Ishikawa (cell line): ENCODE data around the gene ZNF474.

ENCODE experiments used
- CEBPB ChIP-seq: IDR thresholded peaks from 2 replicates; pipeline ENCODE4 v1.6.1; 2012
- CREB1 ChIP-seq: IDR thresholded peaks from 2 replicates; pipeline ENCODE4 v1.6.1; 2012; ENCODE audit warnings: low read depth
- EGR1 ChIP-seq: IDR thresholded peaks from 2 replicates; pipeline ENCODE4 v1.6.1; 2012
- EP300 ChIP-seq: IDR thresholded peaks from 2 replicates; pipeline ENCODE4 v1.6.1; 2012; ENCODE audit warnings: borderline replicate concordance
- FOXM1 ChIP-seq: IDR thresholded peaks from 2 replicates; pipeline ENCODE4 v1.6.1; 2012; ENCODE audit warnings: low read depth, borderline replicate concordance
- NFIC ChIP-seq: IDR thresholded peaks from 2 replicates; pipeline ENCODE4 v1.6.1; 2012
- RAD21 ChIP-seq: IDR thresholded peaks from 2 replicates; pipeline ENCODE4 v1.6.1; 2012; ENCODE audit warnings: low read depth
- TAF1 ChIP-seq: IDR thresholded peaks from 2 replicates; pipeline ENCODE4 v1.6.1; 2012; ENCODE audit warnings: low read depth, mild to moderate bottlenecking
- TCF12 ChIP-seq: IDR thresholded peaks from 2 replicates; pipeline ENCODE4 v1.6.1; 2012; ENCODE audit warnings: low read depth
- TEAD4 ChIP-seq: IDR thresholded peaks from 2 replicates; pipeline ENCODE4 v1.6.1; 2012
- YY1 ChIP-seq: IDR thresholded peaks from 2 replicates; pipeline ENCODE4 v1.6.1; 2012; ENCODE audit warnings: low read depth
- ZBTB7A ChIP-seq: IDR thresholded peaks from 2 replicates; pipeline ENCODE4 v1.6.1; 2012; ENCODE audit warnings: low read depth
- TF ChIP-seq, protein P1 (sequence below): IDR thresholded peaks from 2 replicates; pipeline ENCODE4 v1.6.1; 2012; ENCODE audit warnings: low read depth, mild to moderate bottlenecking
- TF ChIP-seq, protein P2 (sequence below): IDR thresholded peaks from 2 replicates; pipeline ENCODE4 v1.6.1; 2012
- TF ChIP-seq, protein P3 (sequence below): IDR thresholded peaks from 2 replicates; pipeline ENCODE4 v1.6.1; 2012

Gene ZNF474

DNA sequence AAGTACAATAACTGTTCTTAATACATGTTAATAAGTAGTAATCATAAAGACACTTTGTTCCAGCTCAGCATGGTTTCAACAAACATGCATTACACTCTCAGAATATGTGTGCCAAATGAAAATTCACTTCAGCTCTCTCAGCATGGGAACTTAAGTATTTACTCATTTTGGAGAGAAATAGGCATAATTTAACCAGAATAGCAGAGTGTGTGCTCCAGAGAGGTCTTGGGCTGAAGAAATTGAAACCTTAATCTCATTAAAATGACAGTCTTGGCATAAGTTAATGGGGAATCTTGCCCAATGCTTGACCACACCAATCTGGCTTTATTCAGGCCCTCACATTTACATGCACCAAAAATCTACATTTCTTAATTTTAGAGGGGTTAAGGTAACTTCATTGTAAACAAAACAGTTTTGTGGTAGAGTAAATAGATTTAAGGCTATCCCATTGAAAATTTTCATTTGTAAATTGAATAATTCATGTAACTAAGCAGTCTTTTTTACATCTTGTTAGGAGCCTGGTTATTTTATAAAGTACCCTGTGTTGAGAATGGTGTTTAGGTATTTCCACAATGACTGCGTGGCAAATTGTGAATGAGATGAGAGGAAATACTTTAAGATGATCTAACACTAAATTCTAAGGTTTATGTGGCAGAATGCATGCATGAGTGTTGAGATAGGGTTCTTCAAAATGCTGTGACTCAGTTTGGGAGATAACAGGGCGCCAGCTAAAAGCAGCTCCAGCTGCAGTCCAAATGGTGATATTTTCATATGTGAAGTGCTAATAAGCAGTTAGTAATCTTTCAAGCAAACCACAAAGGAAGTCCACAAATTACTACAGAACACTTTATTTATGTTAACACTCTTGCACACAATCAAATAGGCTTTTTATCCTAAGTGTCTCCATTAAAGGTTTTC lies 40.0 kb upstream of the ZNF474 start:
- TF ChIP-seq EP300: no peak
- no peak for TF ChIP-seq CREB1
- TF ChIP-seq TEAD4: no peak
- TF ChIP-seq, protein P1, sequence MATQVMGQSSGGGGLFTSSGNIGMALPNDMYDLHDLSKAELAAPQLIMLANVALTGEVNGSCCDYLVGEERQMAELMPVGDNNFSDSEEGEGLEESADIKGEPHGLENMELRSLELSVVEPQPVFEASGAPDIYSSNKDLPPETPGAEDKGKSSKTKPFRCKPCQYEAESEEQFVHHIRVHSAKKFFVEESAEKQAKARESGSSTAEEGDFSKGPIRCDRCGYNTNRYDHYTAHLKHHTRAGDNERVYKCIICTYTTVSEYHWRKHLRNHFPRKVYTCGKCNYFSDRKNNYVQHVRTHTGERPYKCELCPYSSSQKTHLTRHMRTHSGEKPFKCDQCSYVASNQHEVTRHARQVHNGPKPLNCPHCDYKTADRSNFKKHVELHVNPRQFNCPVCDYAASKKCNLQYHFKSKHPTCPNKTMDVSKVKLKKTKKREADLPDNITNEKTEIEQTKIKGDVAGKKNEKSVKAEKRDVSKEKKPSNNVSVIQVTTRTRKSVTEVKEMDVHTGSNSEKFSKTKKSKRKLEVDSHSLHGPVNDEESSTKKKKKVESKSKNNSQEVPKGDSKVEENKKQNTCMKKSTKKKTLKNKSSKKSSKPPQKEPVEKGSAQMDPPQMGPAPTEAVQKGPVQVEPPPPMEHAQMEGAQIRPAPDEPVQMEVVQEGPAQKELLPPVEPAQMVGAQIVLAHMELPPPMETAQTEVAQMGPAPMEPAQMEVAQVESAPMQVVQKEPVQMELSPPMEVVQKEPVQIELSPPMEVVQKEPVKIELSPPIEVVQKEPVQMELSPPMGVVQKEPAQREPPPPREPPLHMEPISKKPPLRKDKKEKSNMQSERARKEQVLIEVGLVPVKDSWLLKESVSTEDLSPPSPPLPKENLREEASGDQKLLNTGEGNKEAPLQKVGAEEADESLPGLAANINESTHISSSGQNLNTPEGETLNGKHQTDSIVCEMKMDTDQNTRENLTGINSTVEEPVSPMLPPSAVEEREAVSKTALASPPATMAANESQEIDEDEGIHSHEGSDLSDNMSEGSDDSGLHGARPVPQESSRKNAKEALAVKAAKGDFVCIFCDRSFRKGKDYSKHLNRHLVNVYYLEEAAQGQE: no peak
- TF ChIP-seq TAF1: no peak
- TF ChIP-seq CEBPB: no peak
- TF ChIP-seq, protein P2, sequence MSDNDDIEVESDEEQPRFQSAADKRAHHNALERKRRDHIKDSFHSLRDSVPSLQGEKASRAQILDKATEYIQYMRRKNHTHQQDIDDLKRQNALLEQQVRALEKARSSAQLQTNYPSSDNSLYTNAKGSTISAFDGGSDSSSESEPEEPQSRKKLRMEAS: no peak
- TF ChIP-seq EGR1: no peak
- no peak for TF ChIP-seq TCF12
- no peak for TF ChIP-seq ZBTB7A
- TF ChIP-seq RAD21: no peak
- TF ChIP-seq YY1: no peak
- TF ChIP-seq, protein P3, sequence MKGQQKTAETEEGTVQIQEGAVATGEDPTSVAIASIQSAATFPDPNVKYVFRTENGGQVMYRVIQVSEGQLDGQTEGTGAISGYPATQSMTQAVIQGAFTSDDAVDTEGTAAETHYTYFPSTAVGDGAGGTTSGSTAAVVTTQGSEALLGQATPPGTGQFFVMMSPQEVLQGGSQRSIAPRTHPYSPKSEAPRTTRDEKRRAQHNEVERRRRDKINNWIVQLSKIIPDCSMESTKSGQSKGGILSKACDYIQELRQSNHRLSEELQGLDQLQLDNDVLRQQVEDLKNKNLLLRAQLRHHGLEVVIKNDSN: no peak

DNA sequence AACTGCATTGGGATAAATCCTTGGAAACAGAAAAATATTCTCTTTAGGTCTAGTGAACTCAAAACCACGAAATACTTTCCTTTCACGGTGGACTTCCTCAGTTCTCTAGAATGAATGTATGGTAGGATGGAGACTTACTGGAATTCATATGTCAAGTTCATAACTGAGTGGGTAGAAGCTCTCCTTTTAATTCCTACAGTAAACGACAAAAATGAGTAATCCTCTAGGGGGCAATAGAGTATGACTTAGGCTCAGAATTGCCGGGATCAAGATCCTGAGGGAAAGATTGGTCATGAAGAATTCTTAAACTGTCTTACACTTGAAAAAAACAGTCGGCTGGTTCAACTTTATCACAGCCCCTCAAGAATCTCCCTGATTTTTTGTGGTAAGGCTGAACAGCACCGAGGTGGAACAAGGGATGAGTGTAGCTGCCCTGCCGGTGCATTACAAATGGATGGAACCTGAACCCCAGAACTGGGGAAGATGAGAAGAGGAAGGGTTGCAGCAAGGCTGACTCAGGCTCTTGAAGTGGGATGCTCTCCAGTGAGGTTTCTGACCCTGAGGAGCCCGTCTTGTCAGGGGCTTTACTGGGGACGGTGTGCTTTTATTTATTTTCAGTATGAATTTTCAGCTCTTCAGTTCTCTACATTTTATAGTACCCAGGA lies 37.3 kb upstream of the ZNF474 start:
- peak; percentile 61 for TF ChIP-seq RAD21
- TF ChIP-seq, protein P1: no peak

DNA sequence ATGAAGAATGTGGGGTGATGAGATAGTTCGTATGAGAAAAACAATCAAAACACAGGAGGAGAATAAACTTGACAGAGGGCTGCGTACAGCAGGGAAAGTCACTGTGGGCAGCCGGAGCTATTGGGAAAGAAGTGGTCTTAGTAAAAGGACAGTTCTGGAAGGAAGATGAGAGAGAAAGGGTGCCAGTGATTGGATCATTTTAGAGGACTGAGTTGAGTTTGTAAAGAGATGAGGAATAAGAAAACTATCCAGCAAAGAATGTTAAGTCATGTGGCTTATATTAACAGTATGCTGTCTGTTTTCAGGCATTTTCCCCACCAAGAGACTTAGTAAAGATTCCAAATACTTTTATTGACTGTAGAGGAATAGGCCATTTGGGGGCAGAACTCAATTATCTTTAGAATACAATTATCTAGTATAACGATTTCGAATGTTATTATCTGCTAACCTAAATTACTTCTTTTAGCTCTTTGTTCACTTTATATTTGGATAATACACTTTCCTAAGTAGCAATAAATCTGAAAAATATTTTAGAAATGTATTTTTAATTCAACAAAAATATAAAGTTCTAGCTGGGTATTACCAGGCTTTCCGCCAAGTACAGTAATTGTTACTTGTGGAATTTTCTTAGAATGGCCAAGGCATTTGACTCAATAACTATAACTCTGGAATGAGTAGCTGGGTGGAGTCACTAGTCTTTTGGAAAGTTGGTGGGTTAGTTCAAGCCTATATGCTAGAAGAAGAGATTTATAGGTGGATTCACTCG lies 35.7 kb upstream of the ZNF474 start:
- TF ChIP-seq EP300 (no peak), CEBPB (no peak), NFIC (no peak), CREB1 (no peak), EGR1 (no peak), ZBTB7A (no peak)
- TF ChIP-seq, protein P2: no peak
- TF ChIP-seq, protein P1: no peak
- TF ChIP-seq, protein P3: no peak

DNA sequence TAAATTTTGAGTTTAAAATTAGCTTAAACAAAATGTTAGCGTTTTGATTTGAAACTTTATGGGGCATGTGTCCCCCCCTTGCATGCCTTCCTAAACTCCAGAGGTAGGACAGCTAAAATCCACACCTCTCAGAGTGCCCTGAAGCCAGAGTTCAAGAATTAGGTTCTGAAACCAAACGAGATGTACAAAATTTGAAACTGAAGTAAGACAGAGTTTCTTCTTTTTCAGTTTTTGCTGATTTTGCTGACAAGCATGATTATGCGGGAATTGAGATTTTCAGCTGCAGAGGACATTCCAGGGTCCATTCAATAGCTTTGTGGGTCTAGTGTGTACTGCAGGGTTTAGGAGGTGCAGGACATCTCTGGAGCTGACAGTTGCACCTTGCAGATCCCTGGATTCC lies 34.2 kb upstream of the ZNF474 start:
- no peak for TF ChIP-seq CEBPB
- TF ChIP-seq, protein P3: no peak
- no peak for TF ChIP-seq FOXM1
- no peak for TF ChIP-seq YY1
- TF ChIP-seq TEAD4: no peak
- TF ChIP-seq TCF12: no peak
- no peak for TF ChIP-seq NFIC
